HepG2 (cell line): ENCODE measurements around the gene ZNF341. TPM values are rescaled to one million over a fixed set of nuclear protein-coding genes. Genes with fewer than 3 reads are reported as not detected.

Source experiments
- BORCS8-MEF2B ChIP-seq: sonication (generic); formaldehyde crosslinking; IDR thresholded peaks from 2 replicates; pipeline ENCODE4 v1.8.0; 2022; ENCODE audit warnings: mild to moderate bottlenecking, missing genetic modification reagents
- EZH2 ChIP-seq: conservative IDR thresholded peaks from 2 replicates; pipeline ENCODE4 v1.6.1; 2012; ENCODE audit warnings: mild to moderate bottlenecking, low read depth, low read length, moderate library complexity
- GATAD2A ChIP-seq: IDR thresholded peaks from 2 replicates; pipeline ENCODE4 v1.6.1; 2016
- GMEB2 ChIP-seq: IDR thresholded peaks from 2 replicates; pipeline ENCODE4 v1.6.1; 2016; ENCODE audit warnings: missing biosample characterization, missing genetic modification reagents, low read depth
- GRHL1 ChIP-seq: sonication (generic); formaldehyde crosslinking; conservative IDR thresholded peaks from 2 replicates; pipeline ENCODE4 v1.8.0; 2022; ENCODE audit warnings: missing genetic modification reagents
- GZF1 ChIP-seq: sonication (generic); formaldehyde crosslinking; IDR thresholded peaks from 2 replicates; pipeline ENCODE4 v1.5.1; 2020; ENCODE audit warnings: mild to moderate bottlenecking, missing genetic modification reagents
- HNRNPUL1 ChIP-seq: fragments of 200-400 bp; formaldehyde crosslinking; IDR thresholded peaks from 2 replicates; pipeline ENCODE4 v1.6.1; 2017; ENCODE audit warnings: low read depth, mild to moderate bottlenecking, low read length, moderate library complexity
- MAF1 ChIP-seq: sonication (generic); formaldehyde crosslinking; IDR thresholded peaks from 2 replicates; pipeline ENCODE4 v1.5.0; 2020; ENCODE audit warnings: missing genetic modification reagents, borderline replicate concordance
- MBNL3 ChIP-seq: fragments of 250-450 bp; sonication (Bioruptor Pico); conservative IDR thresholded peaks from 2 replicates; pipeline ENCODE4 v1.8.0; 2022; ENCODE audit warnings: mild to moderate bottlenecking, inconsistent platforms
- MLLT10 ChIP-seq: sonication (generic); formaldehyde crosslinking; IDR thresholded peaks from 2 replicates; pipeline ENCODE4 v1.4.0; 2020; ENCODE audit warnings: missing genetic modification reagents
- MYPOP ChIP-seq: sonication (generic); formaldehyde crosslinking; IDR thresholded peaks from 2 replicates; pipeline ENCODE4 v1.8.1; 2023; ENCODE audit warnings: mild to moderate bottlenecking, moderate library complexity, missing genetic modification reagents
- SNRNP70 ChIP-seq: fragments of 200-400 bp; formaldehyde crosslinking; IDR thresholded peaks from 2 replicates; pipeline ENCODE4 v1.6.1; 2017; ENCODE audit warnings: mild to moderate bottlenecking, low read depth, low read length, moderate library complexity
- TBL1XR1 ChIP-seq: fragments of 150-350 bp; IDR thresholded peaks from 2 replicates; pipeline ENCODE4 v1.6.1; 2014; ENCODE audit warnings: borderline replicate concordance, low read length; ENCODE audit not compliant: partially characterized antibody
- TEF ChIP-seq: sonication (generic); formaldehyde crosslinking; IDR thresholded peaks from 2 replicates; pipeline ENCODE4 v1.5.0; 2020; ENCODE audit warnings: missing genetic modification reagents
- ZNF136 ChIP-seq: sonication (generic); formaldehyde crosslinking; IDR thresholded peaks from 2 replicates; pipeline ENCODE4 v1.8.1; 2022; ENCODE audit warnings: low read depth, mild to moderate bottlenecking, moderate library complexity, missing genetic modification reagents
- ZNF44 ChIP-seq: sonication (generic); formaldehyde crosslinking; IDR thresholded peaks from 2 replicates; pipeline ENCODE4 v1.5.1; 2020; ENCODE audit warnings: mild to moderate bottlenecking, missing genetic modification reagents
- ZNF556 ChIP-seq: sonication (generic); formaldehyde crosslinking; IDR thresholded peaks from 2 replicates; pipeline ENCODE4 v1.4.0; 2020; ENCODE audit warnings: mild to moderate bottlenecking, missing genetic modification reagents, borderline replicate concordance
- ZNF816 ChIP-seq: sonication (generic); formaldehyde crosslinking; IDR thresholded peaks from 2 replicates; pipeline ENCODE4 v1.8.0; 2022; ENCODE audit warnings: missing genetic modification reagents, mild to moderate bottlenecking, borderline replicate concordance
- polyA plus RNA-seq, 8 experiments: library from polyadenylated mRNA; depleted of rRNA in 3 of 8; stranded (reverse) in 7 of 8; unstranded in 1 of 8; fragments of >200 nt; fragmentation: Illumina TruSeq in 4 of 8; extraction: Trizol in 4 of 8; gene quantifications; 2 replicates each; pipeline versions ENCODE4 v1.2.1 to v1.2.3, GENCODE V29; 2011 to 2016; ENCODE audit warnings: low read depth in 4 of 8, missing spikeins in 1 of 8, mixed read lengths in 1 of 8; ENCODE audit not compliant: insufficient read depth in 1 of 8
- total RNA-seq, 5 experiments: library from RNA; depleted of rRNA; stranded (reverse); fragments of >200 nt; fragmentation: Illumina TruSeq; extraction: Trizol; gene quantifications; 2 replicates each; pipeline ENCODE4 v1.2.3, GENCODE V29; 2016; ENCODE audit warnings: low read depth in 1 of 5
- TF ChIP-seq, protein P1 (sequence below): sonication (generic); formaldehyde crosslinking; IDR thresholded peaks from 2 replicates; pipeline ENCODE4 v1.4.0; 2020; ENCODE audit warnings: missing genetic modification reagents
- TF ChIP-seq, protein P2 (sequence below): sonication (generic); formaldehyde crosslinking; IDR thresholded peaks from 2 replicates; pipeline ENCODE4 v1.5.0; 2020; ENCODE audit warnings: mild to moderate bottlenecking, missing genetic modification reagents

The ZNF341 gene
- total and polyA plus RNA-seq, 2 of the 13 experiments (the other 11 are each of a cell fraction or from before 2014, with no cell fraction given), result 1.1 to 2.2 TPM

DNA sequence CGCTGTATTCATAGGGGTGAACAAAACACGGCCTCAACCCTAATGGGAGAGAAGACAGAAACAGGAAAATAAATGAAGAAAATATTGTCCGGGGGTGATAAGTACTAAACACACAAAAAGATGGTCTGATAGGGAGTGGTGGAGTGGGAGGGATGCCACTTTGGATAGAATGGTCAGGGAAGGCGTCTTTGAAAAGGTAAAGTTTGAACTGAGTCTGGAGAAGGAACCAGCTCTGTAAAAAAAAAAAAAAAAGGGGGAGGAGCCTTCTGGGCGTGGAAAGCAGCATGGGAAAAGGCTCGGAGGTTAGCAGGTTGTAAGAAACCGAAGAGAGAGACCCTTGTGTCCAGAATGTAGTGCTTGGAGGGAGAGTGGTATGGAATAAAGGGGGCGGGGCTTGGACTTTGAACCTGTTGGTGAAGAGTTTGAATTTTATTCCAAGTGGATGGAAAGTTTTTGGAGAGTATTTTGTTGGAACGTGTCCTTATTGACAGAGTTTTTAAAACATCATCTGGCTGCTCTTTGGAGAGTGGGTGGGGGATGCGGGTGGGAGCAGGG, 81.2 kb downstream of the ZNF341 start (continued):
- TF ChIP-seq, protein P1, sequence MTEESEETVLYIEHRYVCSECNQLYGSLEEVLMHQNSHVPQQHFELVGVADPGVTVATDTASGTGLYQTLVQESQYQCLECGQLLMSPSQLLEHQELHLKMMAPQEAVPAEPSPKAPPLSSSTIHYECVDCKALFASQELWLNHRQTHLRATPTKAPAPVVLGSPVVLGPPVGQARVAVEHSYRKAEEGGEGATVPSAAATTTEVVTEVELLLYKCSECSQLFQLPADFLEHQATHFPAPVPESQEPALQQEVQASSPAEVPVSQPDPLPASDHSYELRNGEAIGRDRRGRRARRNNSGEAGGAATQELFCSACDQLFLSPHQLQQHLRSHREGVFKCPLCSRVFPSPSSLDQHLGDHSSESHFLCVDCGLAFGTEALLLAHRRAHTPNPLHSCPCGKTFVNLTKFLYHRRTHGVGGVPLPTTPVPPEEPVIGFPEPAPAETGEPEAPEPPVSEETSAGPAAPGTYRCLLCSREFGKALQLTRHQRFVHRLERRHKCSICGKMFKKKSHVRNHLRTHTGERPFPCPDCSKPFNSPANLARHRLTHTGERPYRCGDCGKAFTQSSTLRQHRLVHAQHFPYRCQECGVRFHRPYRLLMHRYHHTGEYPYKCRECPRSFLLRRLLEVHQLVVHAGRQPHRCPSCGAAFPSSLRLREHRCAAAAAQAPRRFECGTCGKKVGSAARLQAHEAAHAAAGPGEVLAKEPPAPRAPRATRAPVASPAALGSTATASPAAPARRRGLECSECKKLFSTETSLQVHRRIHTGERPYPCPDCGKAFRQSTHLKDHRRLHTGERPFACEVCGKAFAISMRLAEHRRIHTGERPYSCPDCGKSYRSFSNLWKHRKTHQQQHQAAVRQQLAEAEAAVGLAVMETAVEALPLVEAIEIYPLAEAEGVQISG (CRISPR knock-in tag), result no peak
- TF ChIP-seq, protein P2, sequence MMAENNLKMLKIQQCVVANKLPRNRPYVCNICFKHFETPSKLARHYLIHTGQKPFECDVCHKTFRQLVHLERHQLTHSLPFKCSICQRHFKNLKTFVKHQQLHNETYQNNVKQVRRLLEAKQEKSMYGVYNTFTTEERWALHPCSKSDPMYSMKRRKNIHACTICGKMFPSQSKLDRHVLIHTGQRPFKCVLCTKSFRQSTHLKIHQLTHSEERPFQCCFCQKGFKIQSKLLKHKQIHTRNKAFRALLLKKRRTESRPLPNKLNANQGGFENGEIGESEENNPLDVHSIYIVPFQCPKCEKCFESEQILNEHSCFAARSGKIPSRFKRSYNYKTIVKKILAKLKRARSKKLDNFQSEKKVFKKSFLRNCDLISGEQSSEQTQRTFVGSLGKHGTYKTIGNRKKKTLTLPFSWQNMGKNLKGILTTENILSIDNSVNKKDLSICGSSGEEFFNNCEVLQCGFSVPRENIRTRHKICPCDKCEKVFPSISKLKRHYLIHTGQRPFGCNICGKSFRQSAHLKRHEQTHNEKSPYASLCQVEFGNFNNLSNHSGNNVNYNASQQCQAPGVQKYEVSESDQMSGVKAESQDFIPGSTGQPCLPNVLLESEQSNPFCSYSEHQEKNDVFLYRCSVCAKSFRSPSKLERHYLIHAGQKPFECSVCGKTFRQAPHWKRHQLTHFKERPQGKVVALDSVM, result no peak
- TF ChIP-seq GZF1 (no peak), TEF (no peak), ZNF136 (no peak), ZNF816 (CRISPR knock-in tag) (no peak), GRHL1 (no peak), TBL1XR1 (no peak), ZNF556 (CRISPR knock-in tag) (peak; percentile 21; the same call in 1 of the 2 replicates), MBNL3 (CRISPR knock-in tag) (no peak), GMEB2 (no peak), ZNF44 (CRISPR knock-in tag) (no peak), EZH2 (no peak), GATAD2A (CRISPR knock-in tag) (no peak; the same call in 1 of the 2 replicates), HNRNPUL1 (no peak), MYPOP (no peak), SNRNP70 (no peak), MLLT10 (CRISPR knock-in tag) (no peak), MAF1 (CRISPR knock-in tag) (no peak), BORCS8-MEF2B (CRISPR knock-in tag) (no peak)
